ENCODE data around the gene LMAN2L. TPM values are rescaled to one million over a fixed set of nuclear protein-coding genes. Genes with fewer than 3 reads are reported as not detected.

Gene LMAN2L
- total RNA-seq, 1 donor from 2014 or later, result 14.0 TPM

DNA sequence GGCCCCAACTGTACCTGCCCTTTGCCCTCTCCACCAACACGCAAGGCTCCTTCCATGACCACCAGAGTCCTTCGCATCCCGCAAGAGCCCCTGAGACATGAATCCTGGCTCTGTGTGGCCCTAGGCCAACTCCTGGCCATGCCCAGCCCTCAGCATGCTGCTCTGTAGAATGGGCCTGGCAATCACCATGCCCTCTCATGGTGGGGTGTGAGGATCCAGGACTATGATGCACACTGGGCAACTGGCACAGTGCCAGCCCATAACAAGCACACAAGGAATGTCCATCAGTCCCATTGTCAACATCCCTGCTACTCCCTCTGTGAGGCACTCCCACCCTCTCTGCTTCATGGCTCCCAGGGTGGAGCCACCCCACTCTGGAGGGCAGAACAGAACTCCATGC lies 52.6 kb downstream of the LMAN2L start:
- TF ChIP-seq CTCF (IDR thresholded peaks at IDR 0.05; ENCODE audit: partially characterized antibody, unreplicated experiment), result no peak
- Mint-ChIP-seq H3K4me1 (ENCODE audit: low read depth, unreplicated experiment) (no peaks in the 10 kb centered on the region), H3K4me3 (ENCODE audit: unreplicated experiment) (no peak overlapping the region), H3K27ac (ENCODE audit: unreplicated experiment) (no peak overlapping the region), H3K9me3 (ENCODE audit: unreplicated experiment) (peaks cover 2% of the 10 kb centered on the region), H3K36me3 (ENCODE audit: unreplicated experiment) (no peaks in the 10 kb centered on the region), H3K27me3 (ENCODE audit: unreplicated experiment) (peaks cover 3% of the 10 kb centered on the region)
- DNase-seq, result no peak

DNA sequence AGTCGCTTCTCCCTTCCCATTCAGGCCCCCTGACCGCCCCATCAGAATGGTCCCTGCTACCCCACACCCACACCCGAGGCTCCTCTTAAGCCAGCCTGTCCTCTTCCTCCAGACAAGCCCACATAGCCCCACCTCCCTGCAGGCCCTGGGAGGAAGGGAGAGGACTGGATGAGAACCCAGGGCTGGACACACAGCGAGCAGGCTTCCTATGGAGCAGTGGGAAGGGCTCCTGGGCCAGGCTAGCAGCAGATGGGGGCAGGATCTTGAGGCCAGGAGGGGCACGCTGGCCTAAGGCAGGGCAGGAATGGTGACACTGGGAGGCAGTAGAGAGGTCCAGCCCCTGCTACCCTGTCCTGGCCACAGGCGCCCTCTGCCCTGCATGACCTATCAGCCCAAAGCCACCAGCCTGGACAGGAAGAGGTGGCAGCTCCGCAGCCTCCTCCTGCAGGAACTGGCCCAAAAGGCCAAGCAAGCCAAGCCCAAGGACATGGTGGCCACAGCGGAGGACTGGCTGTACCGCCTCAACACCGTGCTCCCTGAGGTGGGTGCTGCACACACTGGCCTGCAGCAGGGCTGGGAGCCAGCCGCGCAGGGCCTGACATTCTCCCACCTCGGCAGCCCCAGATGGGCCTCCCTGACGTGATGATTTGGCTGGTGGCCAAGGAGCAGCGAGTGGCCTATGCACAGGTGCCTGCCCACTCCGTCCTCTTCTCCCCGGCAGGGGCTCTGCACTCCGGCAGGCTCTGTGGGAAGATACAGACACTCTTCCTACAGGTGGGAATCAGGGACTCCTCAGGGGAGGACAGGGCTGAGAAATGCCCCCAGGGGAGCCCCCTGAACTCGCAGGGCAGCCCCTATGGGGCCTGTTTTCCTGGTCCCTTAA lies 54.0 kb downstream of the LMAN2L start:
- no peak overlapping the region for H3K27ac Mint-ChIP-seq (ENCODE audit: unreplicated experiment)
- no peak for TF ChIP-seq CTCF (IDR thresholded peaks at IDR 0.05; ENCODE audit: partially characterized antibody, unreplicated experiment)
- no peak overlapping the region for H3K4me3 Mint-ChIP-seq (ENCODE audit: unreplicated experiment)
- no peaks in the 10 kb centered on the region for H3K36me3 Mint-ChIP-seq (ENCODE audit: unreplicated experiment)
- H3K9me3 Mint-ChIP-seq (ENCODE audit: unreplicated experiment), result peaks cover 2% of the 10 kb centered on the region
- peaks cover 3% of the 10 kb centered on the region for H3K27me3 Mint-ChIP-seq (ENCODE audit: unreplicated experiment)
- no peaks in the 10 kb centered on the region for H3K4me1 Mint-ChIP-seq (ENCODE audit: low read depth, unreplicated experiment)
- DNase-seq, result no peak

DNA sequence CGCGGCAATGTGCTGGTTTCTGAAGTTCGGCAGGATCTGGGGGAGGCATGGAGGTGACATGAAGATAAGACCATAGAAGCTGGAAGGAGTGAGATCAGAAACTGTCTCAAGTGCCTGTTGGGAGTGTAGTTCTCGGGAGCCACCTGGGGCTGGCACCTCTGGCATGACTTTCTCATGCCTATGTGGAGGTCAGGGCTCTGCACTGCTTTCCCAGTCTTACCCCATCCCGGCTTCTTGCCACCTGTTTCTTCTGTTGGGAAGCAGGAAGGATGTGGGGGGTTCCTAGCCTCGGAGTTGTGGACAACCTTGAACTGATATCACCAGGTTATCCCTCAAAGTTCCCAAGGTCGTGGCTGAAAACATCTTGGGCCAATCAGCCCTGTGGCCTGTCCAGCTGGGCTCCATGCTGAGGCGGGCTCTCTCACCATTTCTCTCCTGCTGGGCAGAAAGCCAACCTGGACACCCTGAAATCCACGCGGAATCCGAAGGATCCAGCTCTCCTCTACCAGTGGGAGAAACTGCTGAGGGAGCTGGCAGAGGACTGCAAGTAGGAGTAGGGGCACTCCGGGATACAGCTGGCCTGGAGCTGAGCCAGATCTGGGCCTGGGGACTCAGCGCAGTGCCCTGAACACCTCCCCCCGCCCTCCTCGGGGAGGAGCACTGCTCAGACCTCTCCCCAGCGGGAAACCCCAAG lies 54.8 kb downstream of the LMAN2L start:
- Mint-ChIP-seq H3K4me3 (ENCODE audit: unreplicated experiment) (no peak overlapping the region), H3K36me3 (ENCODE audit: unreplicated experiment) (no peaks in the 10 kb centered on the region)
- DNase-seq, result no peak

DNA sequence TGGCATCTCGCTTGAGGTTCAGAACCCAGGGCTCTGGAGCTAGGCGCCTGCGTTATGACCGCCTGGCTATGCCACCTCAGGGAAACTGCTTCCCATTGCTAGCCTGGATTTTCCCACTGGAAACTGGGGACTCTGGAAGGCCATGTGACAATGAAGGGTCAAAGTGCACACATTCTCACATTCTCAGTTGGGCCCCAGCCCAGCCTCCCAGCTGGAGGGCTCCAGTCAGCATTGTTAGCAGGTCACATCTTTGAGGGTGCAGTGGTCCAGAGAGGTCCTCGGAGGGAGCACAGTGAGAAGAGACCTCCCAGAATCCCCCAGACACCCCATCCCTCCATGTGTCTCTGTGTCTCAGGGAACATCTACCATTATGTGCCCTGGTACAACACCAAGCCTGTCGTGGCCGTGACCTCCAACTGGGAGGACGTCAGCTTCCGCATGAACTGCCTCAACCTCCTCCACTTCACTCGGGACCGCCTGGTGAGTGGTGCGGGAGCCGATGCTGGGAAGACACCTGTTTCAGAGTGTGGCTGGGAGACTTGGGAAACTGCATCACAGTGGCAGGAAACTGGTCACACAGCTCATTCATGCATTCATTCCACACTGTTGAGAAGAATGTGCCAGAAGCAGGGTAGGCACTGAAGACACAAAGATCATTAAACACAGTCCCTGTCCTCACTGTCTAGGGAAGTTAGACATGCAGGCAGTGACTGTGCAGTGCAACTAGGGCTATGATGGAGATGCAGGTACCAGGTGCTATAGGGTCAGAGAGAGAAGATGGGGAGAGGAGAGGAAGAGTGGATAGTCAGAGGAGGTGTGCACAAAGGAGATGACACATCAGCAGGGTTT lies 55.7 kb downstream of the LMAN2L start:
- H3K4me1 Mint-ChIP-seq (ENCODE audit: low read depth, unreplicated experiment), result no peaks in the 10 kb centered on the region
- H3K27me3 Mint-ChIP-seq (ENCODE audit: unreplicated experiment), result peaks cover 3% of the 10 kb centered on the region
- H3K36me3 Mint-ChIP-seq (ENCODE audit: unreplicated experiment), result no peaks in the 10 kb centered on the region
- TF ChIP-seq CTCF (IDR thresholded peaks at IDR 0.05; ENCODE audit: partially characterized antibody, unreplicated experiment), result no peak
- H3K9me3 Mint-ChIP-seq (ENCODE audit: unreplicated experiment), result no peaks in the 10 kb centered on the region
- no peak overlapping the region for H3K4me3 Mint-ChIP-seq (ENCODE audit: unreplicated experiment)
- DNase-seq, result no peak
- no peak overlapping the region for H3K27ac Mint-ChIP-seq (ENCODE audit: unreplicated experiment)

More for the DNA sequence above, 54.8 kb downstream of the LMAN2L start:
- H3K27me3 Mint-ChIP-seq (ENCODE audit: unreplicated experiment), result peaks cover 3% of the 10 kb centered on the region
- no peak overlapping the region for H3K27ac Mint-ChIP-seq (ENCODE audit: unreplicated experiment)
- peaks cover under 1% of the 10 kb centered on the region for H3K9me3 Mint-ChIP-seq (ENCODE audit: unreplicated experiment)
- no peak for TF ChIP-seq CTCF (IDR thresholded peaks at IDR 0.05; ENCODE audit: partially characterized antibody, unreplicated experiment)
- H3K4me1 Mint-ChIP-seq (ENCODE audit: low read depth, unreplicated experiment), result no peaks in the 10 kb centered on the region
